Sigmoid colon (tissue), 4 donors: ENCODE measurements around the gene CSH2.
"Not testable (repeated sequence)": the region's sequence is repeated elsewhere in the genome, so short reads cannot be mapped to it uniquely, and the experiment has no call there.

ENCODE experiments used
- CTCF ChIP-seq, 4 experiments: fragments of 450-650 bp in 3 of 4; fragments of 200-600 bp in 1 of 4; IDR thresholded peaks; one replicate each; pipeline ENCODE4 v1.5.1; 2016 to 2019; ENCODE audit warnings: antibody characterized with exemption in 4 of 4, mild to moderate bottlenecking in 3 of 4, moderate library complexity in 2 of 4
- POLR2A ChIP-seq, 2 donors: fragments of 450-650 bp; IDR thresholded peaks; one replicate each; pipeline ENCODE4 v1.6.1; 2016; ENCODE audit warnings: antibody characterized with exemption in 2 of 2, mild to moderate bottlenecking in 2 of 2, moderate library complexity in 2 of 2
- POLR2AphosphoS5 ChIP-seq, 4 donors: sonication (generic); formaldehyde crosslinking; IDR thresholded peaks; one replicate each; pipeline ENCODE4 v1.6.1; 2017; ENCODE audit warnings: antibody characterized with exemption in 4 of 4

- TF ChIP-seq POLR2A, CTCF, POLR2AphosphoS5 (IDR thresholded peaks at IDR 0.05): not testable (repeated sequence)
Measured at GRCh38 chr17:63878413-63878812, 4.9 kb upstream of the CSH2 start.
